Measurements from ENCODE around the gene THEM4. TPM values are rescaled to one million over a fixed set of nuclear protein-coding genes. Genes with fewer than 3 reads are reported as not detected.

The THEM4 gene
- total RNA-seq, 1 experiment from 2014 or later, result 1.2 TPM

DNA sequence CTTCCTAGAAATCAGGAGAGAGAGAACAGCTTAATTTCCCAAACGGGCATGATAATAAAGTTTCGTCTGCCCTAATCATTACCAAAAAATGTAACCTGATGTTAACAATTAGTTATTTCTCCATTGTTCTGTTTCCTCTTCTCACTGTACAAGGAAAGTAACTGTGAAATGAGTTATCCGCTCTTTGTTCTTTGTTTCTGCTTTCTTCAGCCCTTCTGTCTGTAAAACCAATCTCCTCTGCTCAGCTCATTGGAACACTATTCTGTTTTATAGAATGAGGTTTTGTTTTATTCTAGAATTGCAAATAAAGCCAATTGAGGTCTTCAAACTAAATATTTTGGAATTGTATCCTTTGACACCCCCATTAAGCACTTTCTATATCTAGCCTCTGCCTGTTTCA, 8.8 kb upstream of the THEM4 start:
- DNase-seq (ENCODE audit: low spot score), result no peak
- H3K27ac ChIP-seq (ENCODE audit: low read depth, low read length, poor library complexity, severe bottlenecking), result no peak overlapping the region
- H3K4me3 ChIP-seq (ENCODE audit: low read depth, low read length, poor library complexity, severe bottlenecking), result no peak overlapping the region
- intact Hi-C loops (cut with micrococcal nuclease; ENCODE audit: unreplicated experiment), result no loop called here
- no peaks in the 10 kb centered on the region for H3K4me1 ChIP-seq (ENCODE audit: insufficient read depth, low read length, poor library complexity, severe bottlenecking)
- no peaks in the 10 kb centered on the region for H3K9me3 ChIP-seq (ENCODE audit: low read depth, low read length, poor library complexity, severe bottlenecking)
- H3K27me3 ChIP-seq (replicated peaks; ENCODE audit: insufficient read depth, low read depth, low read length, poor library complexity), result peaks cover 3% of the 10 kb centered on the region
- CTCF ChIA-PET, result interaction anchor here (0.7 kb wide), 1 partner anchor 1306 kb away, joined by 3 read pairs; no protein-coding TSS in a partner anchor
- POLR2A ChIA-PET (ENCODE audit: low non-redundant PET), result no interaction called here
- BruUV-seq (replicated peaks), result no TSS peak
- no peaks in the 10 kb centered on the region for H3K36me3 ChIP-seq (ENCODE audit: insufficient read depth, low read length, poor library complexity, severe bottlenecking)
- TF ChIP-seq CTCF (conservative IDR thresholded peaks at IDR 0.05; ENCODE audit: low read depth, low read length), result no peak
- no peak for TF ChIP-seq EZH2 (IDR thresholded peaks at IDR 0.05; ENCODE audit: borderline replicate concordance, low read depth, low read length, poor library complexity, severe bottlenecking)

GRCh38 chr1:151916726-151917370, 7.5 kb upstream of the THEM4 start:
- Histone ChIP-seq H3K36me3 (ENCODE audit: insufficient read depth, low read length, poor library complexity, severe bottlenecking) (no peaks in the 10 kb centered on the region), H3K4me3 (ENCODE audit: low read depth, low read length, poor library complexity, severe bottlenecking) (no peak overlapping the region), H3K27ac (ENCODE audit: low read depth, low read length, poor library complexity, severe bottlenecking) (no peak overlapping the region), H3K9me3 (ENCODE audit: low read depth, low read length, poor library complexity, severe bottlenecking) (no peaks in the 10 kb centered on the region), H3K27me3 (replicated peaks; ENCODE audit: insufficient read depth, low read depth, low read length, poor library complexity) (peaks cover 3% of the 10 kb centered on the region), H3K4me1 (ENCODE audit: insufficient read depth, low read length, poor library complexity, severe bottlenecking) (no peaks in the 10 kb centered on the region)
- no peak for DNase-seq (ENCODE audit: low spot score)
- POLR2A ChIA-PET (ENCODE audit: low non-redundant PET), result no interaction called here
- TF ChIP-seq EZH2 (IDR thresholded peaks at IDR 0.05; ENCODE audit: borderline replicate concordance, low read depth, low read length, poor library complexity, severe bottlenecking), result no peak
- TF ChIP-seq CTCF (conservative IDR thresholded peaks at IDR 0.05; ENCODE audit: low read depth, low read length), result no peak
- CTCF ChIA-PET, result no interaction called here
- intact Hi-C loops (cut with micrococcal nuclease; ENCODE audit: unreplicated experiment), result no loop called here
- no TSS peak for BruUV-seq (replicated peaks)

GRCh38 chr1:151915061-151915686, 5.9 kb upstream of the THEM4 start:
- no peaks in the 10 kb centered on the region for H3K27me3 ChIP-seq (replicated peaks; ENCODE audit: insufficient read depth, low read depth, low read length, poor library complexity)
- H3K4me3 ChIP-seq (ENCODE audit: low read depth, low read length, poor library complexity, severe bottlenecking), result no peak overlapping the region
- intact Hi-C loops (cut with micrococcal nuclease; ENCODE audit: unreplicated experiment), result no loop called here
- H3K27ac ChIP-seq (ENCODE audit: low read depth, low read length, poor library complexity, severe bottlenecking), result no peak overlapping the region
- POLR2A ChIA-PET (ENCODE audit: low non-redundant PET), result no interaction called here
- no TSS peak for BruUV-seq (replicated peaks)
- no peaks in the 10 kb centered on the region for H3K36me3 ChIP-seq (ENCODE audit: insufficient read depth, low read length, poor library complexity, severe bottlenecking)
- no peak for DNase-seq (ENCODE audit: low spot score)
- TF ChIP-seq CTCF (conservative IDR thresholded peaks at IDR 0.05; ENCODE audit: low read depth, low read length), result no peak
- no peak for TF ChIP-seq EZH2 (IDR thresholded peaks at IDR 0.05; ENCODE audit: borderline replicate concordance, low read depth, low read length, poor library complexity, severe bottlenecking)
- H3K9me3 ChIP-seq (ENCODE audit: low read depth, low read length, poor library complexity, severe bottlenecking), result no peaks in the 10 kb centered on the region
- CTCF ChIA-PET, result no interaction called here
- no peaks in the 10 kb centered on the region for H3K4me1 ChIP-seq (ENCODE audit: insufficient read depth, low read length, poor library complexity, severe bottlenecking)

Data from A673 (cell line).